PC-9 (cell line): Measurements from ENCODE around the gene SHISA9.

Source experiments
- EZH2 ChIP-seq: fragments of 200-600 bp; sonication (generic); IDR thresholded peaks from 2 replicates; pipeline ENCODE4 v1.8.0; 2017; ENCODE audit warnings: antibody characterized with exemption, low read depth
- TF ChIP-seq, protein P1 (sequence below): fragments of 200-600 bp; sonication (generic); conservative IDR thresholded peaks from 2 replicates; pipeline ENCODE4 v1.6.1; 2017; ENCODE audit warnings: mixed run types, antibody characterized with exemption, mild to moderate bottlenecking, moderate library complexity

DNA sequence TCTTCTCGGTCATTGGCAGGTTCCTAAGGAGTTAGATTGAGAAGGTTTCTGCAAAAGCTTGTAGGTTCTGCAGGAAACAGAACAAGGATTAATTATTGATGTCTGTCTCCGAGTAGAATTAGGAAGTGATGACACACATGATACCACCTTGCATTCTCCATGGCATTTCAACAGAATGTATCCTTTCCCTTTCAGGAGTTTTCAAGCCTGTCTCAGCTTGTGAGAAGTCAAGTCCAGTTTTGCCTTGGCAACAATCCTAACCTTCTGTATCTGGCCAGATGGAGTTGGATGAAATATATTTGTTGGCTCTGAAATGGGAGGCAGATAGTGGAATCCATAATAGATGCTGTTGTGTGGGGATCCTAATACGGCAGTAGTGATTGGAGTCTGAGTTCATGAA lies 235.5 kb downstream of the SHISA9 start:
- TF ChIP-seq, protein P1, sequence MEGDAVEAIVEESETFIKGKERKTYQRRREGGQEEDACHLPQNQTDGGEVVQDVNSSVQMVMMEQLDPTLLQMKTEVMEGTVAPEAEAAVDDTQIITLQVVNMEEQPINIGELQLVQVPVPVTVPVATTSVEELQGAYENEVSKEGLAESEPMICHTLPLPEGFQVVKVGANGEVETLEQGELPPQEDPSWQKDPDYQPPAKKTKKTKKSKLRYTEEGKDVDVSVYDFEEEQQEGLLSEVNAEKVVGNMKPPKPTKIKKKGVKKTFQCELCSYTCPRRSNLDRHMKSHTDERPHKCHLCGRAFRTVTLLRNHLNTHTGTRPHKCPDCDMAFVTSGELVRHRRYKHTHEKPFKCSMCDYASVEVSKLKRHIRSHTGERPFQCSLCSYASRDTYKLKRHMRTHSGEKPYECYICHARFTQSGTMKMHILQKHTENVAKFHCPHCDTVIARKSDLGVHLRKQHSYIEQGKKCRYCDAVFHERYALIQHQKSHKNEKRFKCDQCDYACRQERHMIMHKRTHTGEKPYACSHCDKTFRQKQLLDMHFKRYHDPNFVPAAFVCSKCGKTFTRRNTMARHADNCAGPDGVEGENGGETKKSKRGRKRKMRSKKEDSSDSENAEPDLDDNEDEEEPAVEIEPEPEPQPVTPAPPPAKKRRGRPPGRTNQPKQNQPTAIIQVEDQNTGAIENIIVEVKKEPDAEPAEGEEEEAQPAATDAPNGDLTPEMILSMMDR = no peak
- TF ChIP-seq EZH2 = no peak
